ENCODE results near the gene MRPL48. TPM values are rescaled to one million over a fixed set of nuclear protein-coding genes. Genes with fewer than 3 reads are reported as not detected.
"Not testable (repeated sequence)": the region's sequence is repeated elsewhere in the genome, so short reads cannot be mapped to it uniquely, and the experiment has no call there.

MRPL48 gene
- total RNA-seq, 2 experiments from 2014 or later = 53.9 to 59.3 TPM

- H3K27me3 Mint-ChIP-seq = peaks cover 3% of the 10 kb centered on the region
Observed at GRCh38 chr11:73760135-73760678, 27.5 kb upstream of the MRPL48 start.

DNA sequence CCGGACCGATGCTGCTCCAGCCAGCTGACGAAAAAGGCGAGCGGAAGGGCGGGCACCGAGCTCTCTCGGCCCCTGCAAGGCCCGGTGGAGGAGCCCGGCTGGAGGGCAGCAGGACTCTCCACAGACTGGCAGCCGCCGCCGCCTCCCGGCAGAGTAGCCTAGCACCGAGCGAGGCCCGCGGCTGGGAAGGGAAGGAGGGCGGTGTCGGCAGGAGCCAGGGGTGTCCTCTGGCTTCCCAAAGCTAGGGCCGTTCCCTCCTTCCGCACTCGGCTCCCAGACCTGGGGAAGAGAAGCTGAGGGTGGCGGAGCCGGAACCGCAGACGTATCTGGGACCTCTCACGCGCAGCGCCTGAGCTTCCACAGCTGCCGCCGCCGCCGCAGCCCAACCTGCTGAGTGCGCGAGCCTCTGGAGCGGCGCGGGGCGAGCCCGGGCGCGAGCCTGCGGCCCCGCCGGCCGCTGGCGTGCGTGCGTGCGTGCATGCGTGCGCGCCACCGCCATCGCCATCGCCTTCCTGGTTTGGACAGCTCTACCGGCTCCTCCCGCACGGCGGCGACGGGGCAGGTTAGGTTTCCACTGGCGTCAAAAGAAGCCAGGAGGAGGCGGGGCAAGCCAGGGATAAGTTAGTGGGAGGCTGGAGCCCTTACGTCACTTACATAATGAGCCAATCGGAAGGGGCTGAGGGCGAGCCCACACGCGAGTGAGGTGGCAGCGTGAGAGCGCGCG lies 26.8 kb upstream of the MRPL48 start, which contains the start of gene RAB6A:
TSS of gene RAB6A (minus strand) at position 396 of the 724 bp plus-strand sequence. CDS start 439 bp downstream, outside the sequence.
- peak within 1 kb of the TSS; percentile 89 for H3K27ac Mint-ChIP-seq
- no peaks in the 10 kb centered on the region for H3K9me3 Mint-ChIP-seq
- peak; percentile 99 for DNase-seq
- H3K36me3 Mint-ChIP-seq = peaks cover 6% of the 10 kb centered on the region
- H3K27me3 Mint-ChIP-seq = peaks cover 5% of the 10 kb centered on the region
- H3K4me1 Mint-ChIP-seq = peaks cover 20% of the 10 kb centered on the region
- peak within 1 kb of the TSS; percentile 97 for H3K4me3 Mint-ChIP-seq

More at GRCh38 chr11:73760135-73760678, 27.5 kb upstream of the MRPL48 start:
- Mint-ChIP-seq H3K4me1 (peaks cover 22% of the 10 kb centered on the region), H3K9me3 (no peaks in the 10 kb centered on the region), H3K4me3 (peak overlapping the region; percentile 97), H3K27ac (peak overlapping the region; percentile 80), H3K36me3 (peaks cover 9% of the 10 kb centered on the region)
- DNase-seq = no peak

GRCh38 chr11:73761403-73761945 lies 26.2 kb upstream of the MRPL48 start:
- Mint-ChIP-seq H3K9me3 (no peaks in the 10 kb centered on the region), H3K27ac (peak overlapping the region; percentile 89), H3K4me3 (peak overlapping the region; percentile 97), H3K27me3 (peaks cover 9% of the 10 kb centered on the region), H3K36me3 (peaks cover 6% of the 10 kb centered on the region), H3K4me1 (peaks cover 22% of the 10 kb centered on the region)
- DNase-seq = no peak

DNA sequence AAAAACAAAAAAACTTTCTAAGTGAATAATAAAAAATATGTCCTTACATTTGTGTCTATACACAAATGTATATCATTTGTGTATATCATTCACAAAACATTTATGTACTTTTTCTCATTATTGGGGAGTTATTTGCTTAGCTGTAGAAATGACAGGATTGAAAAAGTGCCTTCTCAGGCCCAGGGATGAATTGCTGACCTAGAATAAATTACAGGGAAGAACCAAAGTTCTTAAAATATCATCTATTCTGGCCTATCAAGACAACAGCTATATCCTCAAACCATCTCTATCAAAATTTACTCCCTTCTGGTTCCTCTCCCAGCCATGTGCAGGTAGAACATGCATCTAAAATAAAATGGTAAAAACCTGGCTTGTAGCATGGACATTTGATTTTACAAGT lies 24.9 kb upstream of the MRPL48 start:
- Mint-ChIP-seq H3K4me1 (peaks cover 20% of the 10 kb centered on the region), H3K9me3 (no peaks in the 10 kb centered on the region), H3K27ac (no peak overlapping the region), H3K4me3 (no peak overlapping the region), H3K27me3 (peaks cover 13% of the 10 kb centered on the region), H3K36me3 (peaks cover 6% of the 10 kb centered on the region)
- no peak for DNase-seq

DNA sequence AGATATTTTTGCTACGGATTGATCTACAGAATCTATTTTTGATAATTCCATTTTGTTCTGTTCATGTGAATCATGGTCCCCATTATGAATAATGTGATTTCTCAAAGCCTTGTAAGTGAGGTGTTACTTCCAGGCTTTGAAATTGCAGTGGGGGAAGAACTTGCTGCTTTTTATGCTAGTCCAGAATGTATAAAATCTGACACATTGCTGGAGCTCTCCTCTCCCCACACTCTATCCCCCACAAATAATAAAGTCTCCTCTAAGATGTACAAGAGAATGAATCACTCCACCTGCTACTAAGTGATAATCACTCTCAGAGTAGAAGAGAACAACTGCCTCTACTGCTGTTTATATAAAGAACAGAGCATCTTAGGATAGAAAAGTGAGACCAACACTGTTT lies 20.9 kb upstream of the MRPL48 start:
- H3K4me1 Mint-ChIP-seq = peaks cover 6% of the 10 kb centered on the region
- no peak for DNase-seq
- H3K27ac Mint-ChIP-seq = no peak overlapping the region
- H3K27me3 Mint-ChIP-seq = peaks cover 13% of the 10 kb centered on the region
- no peak overlapping the region for H3K4me3 Mint-ChIP-seq
- no peaks in the 10 kb centered on the region for H3K36me3 Mint-ChIP-seq
- H3K9me3 Mint-ChIP-seq = no peaks in the 10 kb centered on the region

GRCh38 chr11:73770811-73771210 lies 16.9 kb upstream of the MRPL48 start:
- H3K9me3 Mint-ChIP-seq, H3K36me3 Mint-ChIP-seq, H3K4me1 Mint-ChIP-seq, H3K27ac Mint-ChIP-seq, DNase-seq, H3K27me3 Mint-ChIP-seq, H3K4me3 Mint-ChIP-seq: not testable (repeated sequence)

GRCh38 chr11:73779084-73779902 lies 8.4 kb upstream of the MRPL48 start:
- no peaks in the 10 kb centered on the region for H3K9me3 Mint-ChIP-seq
- peak overlapping the region; percentile 89 for H3K4me3 Mint-ChIP-seq
- H3K27ac Mint-ChIP-seq = peak overlapping the region; percentile 99

GRCh38 chr11:73781303-73781702 lies 6.4 kb upstream of the MRPL48 start:
- H3K4me1 Mint-ChIP-seq = peaks cover 9% of the 10 kb centered on the region
- H3K36me3 Mint-ChIP-seq = no peaks in the 10 kb centered on the region
- peaks cover 6% of the 10 kb centered on the region for H3K27me3 Mint-ChIP-seq
- no peaks in the 10 kb centered on the region for H3K9me3 Mint-ChIP-seq
- DNase-seq = no peak
- no peak overlapping the region for H3K27ac Mint-ChIP-seq
- H3K4me3 Mint-ChIP-seq = no peak overlapping the region

More at GRCh38 chr11:73779084-73779902, 8.4 kb upstream of the MRPL48 start:
- H3K27me3 Mint-ChIP-seq = peaks cover 6% of the 10 kb centered on the region
- H3K36me3 Mint-ChIP-seq = no peaks in the 10 kb centered on the region
- peak; percentile 99 for DNase-seq
- peaks cover 9% of the 10 kb centered on the region for H3K4me1 Mint-ChIP-seq

DNA sequence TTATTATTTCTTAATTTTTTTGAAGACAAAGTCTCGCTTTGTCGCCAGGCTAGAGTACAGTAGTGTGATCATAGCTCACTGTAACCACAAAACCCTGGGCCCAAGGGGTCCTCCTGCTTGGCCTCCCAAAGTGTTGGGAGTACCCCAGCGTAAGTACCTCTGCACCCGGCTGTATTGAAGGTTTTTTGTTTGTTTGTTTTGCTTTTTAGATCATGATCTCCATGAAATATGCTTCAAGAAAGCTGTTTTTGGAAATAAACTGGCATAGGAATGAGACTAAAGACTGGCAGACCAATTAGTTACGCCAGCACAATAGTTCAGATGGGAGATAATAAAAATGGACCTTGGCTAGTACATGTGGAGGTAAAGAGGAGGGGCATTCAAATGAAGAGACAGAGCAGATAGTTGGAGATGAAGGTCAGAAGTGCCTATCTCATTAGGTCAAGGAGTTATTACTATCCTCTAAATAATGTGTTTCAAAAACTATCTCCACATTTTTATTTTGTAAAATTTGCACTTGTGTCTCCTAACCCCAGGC lies 4.1 kb upstream of the MRPL48 start:
- Mint-ChIP-seq H3K4me1 (peaks cover 11% of the 10 kb centered on the region), H3K27ac (no peak overlapping the region)
- DNase-seq = no peak

GRCh38 chr11:73784080-73784634 lies 3.5 kb upstream of the MRPL48 start:
- H3K36me3 Mint-ChIP-seq = no peaks in the 10 kb centered on the region
- peaks cover 6% of the 10 kb centered on the region for H3K27me3 Mint-ChIP-seq
- H3K4me3 Mint-ChIP-seq = no peak overlapping the region
- H3K9me3 Mint-ChIP-seq = no peaks in the 10 kb centered on the region
- no peak for DNase-seq
- no peak overlapping the region for H3K27ac Mint-ChIP-seq
- H3K4me1 Mint-ChIP-seq = peaks cover 9% of the 10 kb centered on the region

More for the DNA sequence above, 4.1 kb upstream of the MRPL48 start:
- no peak overlapping the region for H3K4me3 Mint-ChIP-seq
- H3K36me3 Mint-ChIP-seq = no peaks in the 10 kb centered on the region
- peaks cover 6% of the 10 kb centered on the region for H3K27me3 Mint-ChIP-seq
- no peaks in the 10 kb centered on the region for H3K9me3 Mint-ChIP-seq

GRCh38 chr11:73784734-73785133 lies 2.9 kb upstream of the MRPL48 start:
- peaks cover 13% of the 10 kb centered on the region for H3K4me1 Mint-ChIP-seq
- peaks cover 2% of the 10 kb centered on the region for H3K36me3 Mint-ChIP-seq
- DNase-seq = no peak
- H3K9me3 Mint-ChIP-seq = no peaks in the 10 kb centered on the region
- H3K27me3 Mint-ChIP-seq = peaks cover 6% of the 10 kb centered on the region
- no peak overlapping the region for H3K27ac Mint-ChIP-seq
- no peak overlapping the region for H3K4me3 Mint-ChIP-seq

DNA sequence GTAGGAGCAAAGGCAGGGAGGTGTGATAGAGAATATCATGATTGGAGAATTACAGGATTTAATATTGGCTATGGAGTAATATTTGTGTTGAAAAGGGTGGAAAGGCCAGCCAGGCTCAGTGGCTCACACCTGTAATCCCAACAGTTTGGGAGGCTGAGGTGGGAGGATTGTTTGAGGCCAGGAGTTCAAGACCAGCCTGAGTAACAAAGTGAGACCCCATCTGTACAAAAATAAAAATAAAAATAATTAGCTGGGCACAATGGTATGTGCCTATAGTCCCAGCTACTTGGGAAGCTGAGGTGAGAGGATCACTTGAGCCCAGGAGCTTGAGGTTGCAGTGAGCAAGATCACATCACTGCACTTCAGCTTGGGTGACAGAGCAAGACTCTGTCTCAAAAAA lies 2.2 kb upstream of the MRPL48 start:
- H3K9me3 Mint-ChIP-seq, H3K36me3 Mint-ChIP-seq, DNase-seq, H3K27ac Mint-ChIP-seq, H3K4me3 Mint-ChIP-seq, H3K27me3 Mint-ChIP-seq: not testable (repeated sequence)
- H3K4me1 Mint-ChIP-seq = peaks cover 13% of the 10 kb centered on the region

DNA sequence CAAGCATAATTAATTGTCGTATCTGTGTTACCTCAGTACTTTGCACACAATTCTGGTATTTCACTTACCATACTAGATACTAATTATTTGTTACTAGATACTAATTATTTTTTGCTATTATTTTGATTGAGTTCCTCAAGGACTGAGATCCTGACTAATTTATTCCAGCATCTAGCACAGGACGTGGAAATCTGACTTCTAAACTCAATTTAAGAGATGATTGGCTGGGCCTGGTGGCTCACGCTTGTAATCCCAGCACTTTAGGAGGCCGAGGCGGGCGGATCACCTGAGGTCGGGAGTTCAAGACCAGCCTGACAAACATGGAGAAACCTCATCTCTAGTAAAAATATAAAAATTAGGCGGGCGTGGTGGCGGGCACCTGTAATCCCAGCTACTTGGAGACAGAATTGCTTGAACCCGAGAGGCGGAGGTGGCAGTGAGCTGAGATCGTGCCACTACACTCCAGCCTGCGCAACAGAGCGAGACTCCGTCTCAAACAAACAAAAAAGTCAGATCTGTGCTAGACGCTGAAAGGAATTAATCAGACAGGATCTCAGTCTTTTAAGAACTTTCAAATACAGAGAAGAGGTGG lies 527 bp upstream of the MRPL48 start:
- Mint-ChIP-seq H3K9me3 (no peaks in the 10 kb centered on the region), H3K36me3 (peaks cover 5% of the 10 kb centered on the region), H3K27ac (peak overlapping the region; percentile 99), H3K4me3 (peak overlapping the region; percentile 91), H3K27me3 (no peaks in the 10 kb centered on the region), H3K4me1 (peaks cover 20% of the 10 kb centered on the region)
- no peak for DNase-seq

DNA sequence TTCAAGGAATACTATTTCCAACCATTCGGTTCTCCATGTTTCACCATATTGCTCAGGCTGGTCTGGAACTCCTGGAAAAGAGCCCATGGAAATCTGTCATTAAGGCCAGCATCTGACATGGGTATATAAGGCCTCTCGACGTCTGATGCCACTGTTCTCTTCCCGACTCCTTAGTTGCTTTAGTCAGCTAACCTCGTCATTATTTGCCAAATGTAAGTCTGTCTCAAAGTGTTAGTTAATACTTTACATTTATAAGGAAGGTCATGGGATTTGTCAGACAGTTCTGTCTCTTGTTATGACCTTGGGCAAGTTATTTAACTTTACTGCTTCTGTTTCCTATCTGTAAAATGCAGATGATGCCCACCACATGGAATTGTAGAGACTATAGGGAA lies 1.6 kb downstream of the MRPL48 start:
- no peaks in the 10 kb centered on the region for H3K9me3 Mint-ChIP-seq
- no peak for DNase-seq
- H3K4me3 Mint-ChIP-seq = peak overlapping the region; percentile 91
- H3K36me3 Mint-ChIP-seq = peaks cover 8% of the 10 kb centered on the region
- no peaks in the 10 kb centered on the region for H3K27me3 Mint-ChIP-seq
- H3K4me1 Mint-ChIP-seq = peaks cover 20% of the 10 kb centered on the region
- peak overlapping the region; percentile 99 for H3K27ac Mint-ChIP-seq
